NCI-H446 (cell line): ENCODE measurements around the gene MAD1L1.
A peak's percentile ranks its signal among the peaks of the same experiment; 100 is the strongest.

Experiments
- DNase-seq, 2 experiments: peaks; one replicate each; lab custom pipeline; 2025; lab: John Stamatoyannopoulos, UW

MAD1L1 gene

GRCh38 chr7:2258661-2259365 is 26.1 kb upstream of the MAD1L1 start:
- DNase-seq: no peak

GRCh38 chr7:2257651-2258050 is 24.9 kb upstream of the MAD1L1 start:
- DNase-seq: no peak

GRCh38 chr7:2257046-2257551 is 24.4 kb upstream of the MAD1L1 start:
- no peak for DNase-seq

- no peak for DNase-seq
Observed at GRCh38 chr7:2256306-2257045, 23.7 kb upstream of the MAD1L1 start.

- no peak for DNase-seq
Observed at GRCh38 chr7:2255145-2256139, 22.7 kb upstream of the MAD1L1 start.

- no peak for DNase-seq
Observed at GRCh38 chr7:2254429-2255144, 21.8 kb upstream of the MAD1L1 start.

- DNase-seq: no peak
Observed at GRCh38 chr7:2253525-2254244, 20.9 kb upstream of the MAD1L1 start.

- DNase-seq: no peak
Observed at GRCh38 chr7:2253021-2253420, 20.3 kb upstream of the MAD1L1 start.

- no peak for DNase-seq
Observed at GRCh38 chr7:2251841-2252771, 19.4 kb upstream of the MAD1L1 start.

- no peak for DNase-seq
Observed at GRCh38 chr7:2251381-2251780, 18.6 kb upstream of the MAD1L1 start.

GRCh38 chr7:2249744-2250323 is 17.1 kb upstream of the MAD1L1 start:
- no peak for DNase-seq

GRCh38 chr7:2248984-2249694 is 16.4 kb upstream of the MAD1L1 start:
- DNase-seq: no peak

- DNase-seq: peak in 1 of 2 experiments; percentile 17
Observed at GRCh38 chr7:2247141-2247995, 14.6 kb upstream of the MAD1L1 start.

- no peak for DNase-seq
Observed at GRCh38 chr7:2245883-2246675, 13.3 kb upstream of the MAD1L1 start.

GRCh38 chr7:2244404-2244995 is 11.8 kb upstream of the MAD1L1 start:
- DNase-seq: no peak

- DNase-seq: no peak
Observed at GRCh38 chr7:2243458-2243857, 10.7 kb upstream of the MAD1L1 start.
